ENCODE results near the gene PHKG2.

GRCh38 chr16:30767767-30768465 lies 19.7 kb downstream of the PHKG2 start:
- no peak for TF ChIP-seq CTCF (IDR thresholded peaks at IDR 0.05)
- TF ChIP-seq POLR2A (IDR thresholded peaks at IDR 0.05) = no peak

Data from uterus (tissue), 2 donors.